ENCODE measurements around the gene HYCC1. TPM values are rescaled to one million over a fixed set of nuclear protein-coding genes. Genes with fewer than 3 reads are reported as not detected.
A peak's percentile ranks its signal among the peaks of the same experiment; 100 is the strongest.

Gene HYCC1
- total and polyA plus RNA-seq, 9 of the 15 experiments (the other 6 are each of a cell fraction or from before 2014, with no cell fraction given) = 11.2 to 40.6 (median 37.9) TPM

DNA sequence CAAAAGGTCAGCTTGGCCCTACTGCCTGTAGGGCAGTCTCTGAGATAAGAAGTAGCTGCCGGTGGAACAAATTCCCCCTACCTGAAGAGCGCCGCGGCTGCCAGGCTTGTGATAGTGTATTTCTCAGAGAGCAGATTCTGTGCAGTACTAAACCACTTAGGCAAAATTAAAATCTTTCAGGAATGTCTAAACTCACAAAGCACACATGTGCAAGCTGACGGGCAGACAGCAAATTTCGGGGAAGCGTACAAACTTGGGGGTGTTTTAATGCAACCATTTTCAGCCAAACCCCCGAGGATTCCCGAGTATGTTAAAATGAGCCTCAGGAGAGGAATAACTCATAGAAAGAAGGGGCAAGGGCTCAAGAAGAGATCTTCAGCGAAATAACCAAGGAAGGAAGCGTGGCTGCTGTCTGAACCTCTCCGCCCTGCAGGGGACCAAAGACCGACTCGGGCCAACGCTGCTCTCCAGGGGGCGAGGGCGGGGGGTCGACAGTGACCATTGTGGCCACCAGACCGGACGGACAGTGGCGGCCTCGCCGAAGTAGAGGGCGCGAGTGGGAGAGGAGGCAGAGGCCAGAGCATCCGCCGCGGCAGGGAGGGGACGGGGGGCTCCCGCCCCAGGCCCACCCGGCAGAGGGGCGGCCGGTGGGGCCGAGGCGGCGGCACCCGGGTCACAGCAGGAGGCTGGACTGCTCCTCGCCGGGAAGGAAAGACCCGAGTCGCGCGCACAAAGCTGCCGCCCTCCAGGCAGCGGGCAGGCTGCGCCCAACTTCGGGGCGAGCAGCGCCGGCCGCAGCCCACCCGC lies 819 bp downstream of the HYCC1 start:
- Histone ChIP-seq H3K27me3 (ENCODE audit: control insufficient read depth in 2 of 2, insufficient read depth in 2 of 2, low read length in 2 of 2) (no peaks in the 10 kb centered on the region), H3K4me2 (ENCODE audit: insufficient read depth, low read length) (peak overlapping the region; percentile 87), H3K4me3 (peak overlapping the region; percentile 83), H2AFZ (ENCODE audit: low read depth, low read length) (peak overlapping the region; percentile 87), H3K27ac (ENCODE audit: extremely low read depth, low read depth, low read length) (peak overlapping the region; percentile 71), H3K9ac (ENCODE audit: insufficient read depth in 1 of 2, low read depth in 2 of 2, low read length in 2 of 2) (peak overlapping the region; percentile 72 to 96), H3K9me1 (ENCODE audit: control insufficient read depth, insufficient read depth, low read length) (no peaks in the 10 kb centered on the region), H3K9me3 (replicated peaks; ENCODE audit: control insufficient read depth, insufficient read depth, low read depth, low read length) (no peaks in the 10 kb centered on the region), H4K20me1 (replicated peaks; ENCODE audit: control insufficient read depth, insufficient read depth, low read length) (peaks cover 13% of the 10 kb centered on the region; the same call in 1 of the 2 replicates), H3K79me2 (ENCODE audit: control insufficient read depth, insufficient read depth, low read length) (peaks cover 57% of the 10 kb centered on the region), H3K36me3 (ENCODE audit: control insufficient read depth, insufficient read depth, low read length) (no peaks in the 10 kb centered on the region), H3K4me1 (replicated peaks in 1 of 2; ENCODE audit: control insufficient read depth in 2 of 2, insufficient read depth in 2 of 2, low read length in 2 of 2) (peaks cover 13 to 32% of the 10 kb centered on the region in 2 experiments; a peak in 4 of 5 replicates)
- intact Hi-C loops (cut with micrococcal nuclease) = loop anchor here (5.0 kb wide), 1 partner anchor 44 kb away; no protein-coding TSS in a partner anchor
- under 1% methylated on average over 21 of the region's 52 CpGs for WGBS (ENCODE audit: insufficient coverage, low coverage, missing lambda C conversion rate)
- ATAC-seq (peak; percentile 52), DNase-seq (ENCODE audit: extremely low read depth in 1 of 4, low spot score in 3 of 4) (peak in 3 of 4 experiments; percentile 36 to 77 (median 37)), FAIRE-seq (peak; percentile 61)
- ChIA-PET CTCF (ENCODE audit: low intra/inter-chr PET ratio) (interaction anchor here (0.6 kb wide), 2 partner anchors 59 to 194 kb away, joined by 3 read pairs; no protein-coding TSS in a partner anchor), POLR2A (interaction anchor here (0.6 to 2.8 kb wide), 10 partner anchors 11 to 496 kb away, joined by 3 to 12 read pairs (median 4); no protein-coding TSS in a partner anchor)
- BruUV-seq (replicated peaks) = no TSS peak
- in situ Hi-C loops (cut with MboI) = no loop called here
- TF ChIP-seq FOXA3 (CRISPR knock-in tag; conservative IDR thresholded peaks at IDR 0.05 in 1 of 2, IDR thresholded peaks at IDR 0.05 in 1 of 2) (0 out of 4 replicates have a peak, but pooled peaks of 1 of the 2 experiments have one; percentile 54), ELF2 (CRISPR knock-in tag; IDR thresholded peaks at IDR 0.05) (no peak), ZBTB7A (IDR thresholded peaks at IDR 0.05; ENCODE audit: borderline replicate concordance, control insufficient read depth, low read depth, low read length) (peak; percentile 88), DPF2 (IDR thresholded peaks at IDR 0.05) (peak; percentile 35; the same call in 1 of the 2 replicates), CBFA2T3 (IDR thresholded peaks at IDR 0.05) (peak; percentile 66), ETV5 (CRISPR knock-in tag; IDR thresholded peaks at IDR 0.05; ENCODE audit: low read depth) (no peak), ZNF780A (CRISPR knock-in tag; IDR thresholded peaks at IDR 0.05) (no peak), GATAD2A (IDR thresholded peaks at IDR 0.05) (0 out of 2 replicates have a peak, but pooled peaks have one; percentile 67), CHD1 (IDR thresholded peaks at IDR 0.05; ENCODE audit: low read length) (peak; percentile 75), ZNF77 (CRISPR knock-in tag; IDR thresholded peaks at IDR 0.05) (no peak)
- TF ChIP-seq, protein P1, sequence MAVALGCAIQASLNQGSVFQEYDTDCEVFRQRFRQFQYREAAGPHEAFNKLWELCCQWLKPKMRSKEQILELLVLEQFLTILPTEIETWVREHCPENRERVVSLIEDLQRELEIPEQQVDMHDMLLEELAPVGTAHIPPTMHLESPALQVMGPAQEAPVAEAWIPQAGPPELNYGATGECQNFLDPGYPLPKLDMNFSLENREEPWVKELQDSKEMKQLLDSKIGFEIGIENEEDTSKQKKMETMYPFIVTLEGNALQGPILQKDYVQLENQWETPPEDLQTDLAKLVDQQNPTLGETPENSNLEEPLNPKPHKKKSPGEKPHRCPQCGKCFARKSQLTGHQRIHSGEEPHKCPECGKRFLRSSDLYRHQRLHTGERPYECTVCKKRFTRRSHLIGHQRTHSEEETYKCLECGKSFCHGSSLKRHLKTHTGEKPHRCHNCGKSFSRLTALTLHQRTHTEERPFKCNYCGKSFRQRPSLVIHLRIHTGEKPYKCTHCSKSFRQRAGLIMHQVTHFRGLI (CRISPR knock-in tag; IDR thresholded peaks at IDR 0.05) = no peak
- TF ChIP-seq, protein P2, sequence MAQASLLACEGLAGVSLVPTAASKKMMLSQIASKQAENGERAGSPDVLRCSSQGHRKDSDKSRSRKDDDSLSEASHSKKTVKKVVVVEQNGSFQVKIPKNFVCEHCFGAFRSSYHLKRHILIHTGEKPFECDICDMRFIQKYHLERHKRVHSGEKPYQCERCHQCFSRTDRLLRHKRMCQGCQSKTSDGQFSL (CRISPR knock-in tag; IDR thresholded peaks at IDR 0.05) = 0 out of 2 replicates have a peak, but pooled peaks have one; percentile 45
- TF ChIP-seq, protein P2 (tag; IDR thresholded peaks at IDR 0.05) = no peak
- TF ChIP-seq, protein P3, sequence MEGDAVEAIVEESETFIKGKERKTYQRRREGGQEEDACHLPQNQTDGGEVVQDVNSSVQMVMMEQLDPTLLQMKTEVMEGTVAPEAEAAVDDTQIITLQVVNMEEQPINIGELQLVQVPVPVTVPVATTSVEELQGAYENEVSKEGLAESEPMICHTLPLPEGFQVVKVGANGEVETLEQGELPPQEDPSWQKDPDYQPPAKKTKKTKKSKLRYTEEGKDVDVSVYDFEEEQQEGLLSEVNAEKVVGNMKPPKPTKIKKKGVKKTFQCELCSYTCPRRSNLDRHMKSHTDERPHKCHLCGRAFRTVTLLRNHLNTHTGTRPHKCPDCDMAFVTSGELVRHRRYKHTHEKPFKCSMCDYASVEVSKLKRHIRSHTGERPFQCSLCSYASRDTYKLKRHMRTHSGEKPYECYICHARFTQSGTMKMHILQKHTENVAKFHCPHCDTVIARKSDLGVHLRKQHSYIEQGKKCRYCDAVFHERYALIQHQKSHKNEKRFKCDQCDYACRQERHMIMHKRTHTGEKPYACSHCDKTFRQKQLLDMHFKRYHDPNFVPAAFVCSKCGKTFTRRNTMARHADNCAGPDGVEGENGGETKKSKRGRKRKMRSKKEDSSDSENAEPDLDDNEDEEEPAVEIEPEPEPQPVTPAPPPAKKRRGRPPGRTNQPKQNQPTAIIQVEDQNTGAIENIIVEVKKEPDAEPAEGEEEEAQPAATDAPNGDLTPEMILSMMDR (IDR thresholded peaks at IDR 0.05 in 2 of 3, conservative IDR thresholded peaks at IDR 0.05 in 1 of 3; ENCODE audit: insufficient read depth in 2 of 3, low read depth in 1 of 3, low read length in 3 of 3) = peak; percentile 18 to 26 (median 26); a peak in 2 of 6 replicates

Measured in K562 (cell line).